ENCODE results near the gene MYMX. TPM values are rescaled to one million over a fixed set of nuclear protein-coding genes. Genes with fewer than 3 reads are reported as not detected.

The MYMX gene
- total RNA-seq, 6 donors from 2014 or later: 0.46 TPM; not detected in 5

GRCh38 chr6:44255871-44256774, 39.4 kb downstream of the MYMX start:
- Histone ChIP-seq H3K36me3 (peaks cover 32 to 69% (median 52%) of the 10 kb centered on the region in 4 donors), H3K9me3 (no peaks in the 10 kb centered on the region), H3K27me3 (no peaks in the 10 kb centered on the region), H3K4me3 (peak overlapping the region; percentile 45 to 98 (median 92)), H3K4me1 (peaks cover 10 to 22% (median 17%) of the 10 kb centered on the region in 4 donors), H3K27ac (peak overlapping the region; percentile 85 to 97 (median 89))
- TF ChIP-seq CTCF (IDR thresholded peaks at IDR 0.05): no peak
- no peak for TF ChIP-seq POLR2A (IDR thresholded peaks at IDR 0.05)
- TF ChIP-seq EP300 (IDR thresholded peaks at IDR 0.05): no peak
- no peak for TF ChIP-seq POLR2AphosphoS5 (IDR thresholded peaks at IDR 0.05)
- WGBS, 2 donors: 16 to 18% methylated on average over 11 to 15 of the region's 15 CpGs
- peak in 1 of 2 donors; percentile 41 for DNase-seq
- ATAC-seq (ENCODE audit: low FRiP score in 2 of 2): peak in 1 of 2 donors; percentile 0

GRCh38 chr6:44256775-44257024, 40.0 kb downstream of the MYMX start:
- DNase-seq (no peak), ATAC-seq (ENCODE audit: low FRiP score in 2 of 2) (peak in 1 of 2 donors; percentile 76)
- Histone ChIP-seq H3K9me3 (no peaks in the 10 kb centered on the region), H3K27ac (peak overlapping the region; percentile 85 to 97 (median 89)), H3K27me3 (no peaks in the 10 kb centered on the region), H3K4me1 (peaks cover 10 to 22% (median 17%) of the 10 kb centered on the region in 4 donors), H3K4me3 (peak overlapping the region; percentile 45 to 98 (median 92)), H3K36me3 (peaks cover 28 to 67% (median 50%) of the 10 kb centered on the region in 4 donors)
- TF ChIP-seq POLR2AphosphoS5 (IDR thresholded peaks at IDR 0.05) (no peak), EP300 (IDR thresholded peaks at IDR 0.05) (no peak), POLR2A (IDR thresholded peaks at IDR 0.05) (no peak), CTCF (IDR thresholded peaks at IDR 0.05) (no peak)
- 0 to 1% methylated on average over 3 to 8 of the region's 12 CpGs for WGBS, 2 donors

- Histone ChIP-seq H3K27ac (peak within 1 kb of the TSS; percentile 85 to 97 (median 89)), H3K4me1 (peaks cover 10 to 25% (median 19%) of the 10 kb centered on the region in 4 donors), H3K4me3 (peak within 1 kb of the TSS; percentile 45 to 98 (median 92)), H3K9me3 (no peaks in the 10 kb centered on the region), H3K36me3 (peaks cover 23 to 63% (median 46%) of the 10 kb centered on the region in 4 donors), H3K27me3 (no peaks in the 10 kb centered on the region)
- no peak for TF ChIP-seq EP300 (IDR thresholded peaks at IDR 0.05)
- peak in 3 of 4 donors; percentile 51 to 79 (median 53) for TF ChIP-seq POLR2A (IDR thresholded peaks at IDR 0.05)
- peak; percentile 42 to 76 for TF ChIP-seq POLR2AphosphoS5 (IDR thresholded peaks at IDR 0.05)
- TF ChIP-seq CTCF (IDR thresholded peaks at IDR 0.05): peak; percentile 90 to 95 (median 93)
- 0 to 2% methylated on average over 10 to 18 of the region's 80 CpGs for WGBS, 2 donors
- peak; percentile 76 to 94 for ATAC-seq (ENCODE audit: low FRiP score in 2 of 2)
- peak; percentile 67 to 94 for DNase-seq
Measured at GRCh38 chr6:44257025-44257752, 40.5 kb downstream of the MYMX start, which contains the start of gene SLC35B2. Gene SLC35B2, minus strand, starts transcription at chr6:44257528. Its CDS starts 118 bp downstream, at chr6:44257410.

- DNase-seq (no peak), ATAC-seq (ENCODE audit: low FRiP score in 2 of 2) (peak in 1 of 2 donors; percentile 0)
- no peaks in the 10 kb centered on the region for H3K27me3 ChIP-seq
- H3K9me3 ChIP-seq: no peaks in the 10 kb centered on the region
- TF ChIP-seq POLR2AphosphoS5 (IDR thresholded peaks at IDR 0.05) (no peak), POLR2A (IDR thresholded peaks at IDR 0.05) (no peak), CTCF (IDR thresholded peaks at IDR 0.05) (peak in 1 of 6 experiments; percentile 15), EP300 (IDR thresholded peaks at IDR 0.05) (no peak)
- H3K4me3 ChIP-seq: peak overlapping the region; percentile 45 to 98 (median 92)
- H3K36me3 ChIP-seq: peaks cover 17 to 56% (median 39%) of the 10 kb centered on the region in 4 donors
- H3K4me1 ChIP-seq: peaks cover 17 to 31% (median 25%) of the 10 kb centered on the region in 4 donors
- 28 to 29% methylated on average over 15 of the region's 15 CpGs for WGBS, 2 donors
- peak overlapping the region; percentile 85 to 97 (median 89) for H3K27ac ChIP-seq
Measured at GRCh38 chr6:44257753-44258324, 41.1 kb downstream of the MYMX start.
